GM18909 (cell line): ENCODE results near the gene RMI2.
A peak's percentile ranks its signal among the peaks of the same experiment; 100 is the strongest.

Source experiments
- ATAC-seq: cut with Tn5 transposase; IDR thresholded peaks from one replicate; pipeline ENCODE4 v1.9.1; 2021; ENCODE audit warnings: mild to moderate bottlenecking; ENCODE audit not compliant: unreplicated experiment, poor library complexity

The RMI2 gene

DNA sequence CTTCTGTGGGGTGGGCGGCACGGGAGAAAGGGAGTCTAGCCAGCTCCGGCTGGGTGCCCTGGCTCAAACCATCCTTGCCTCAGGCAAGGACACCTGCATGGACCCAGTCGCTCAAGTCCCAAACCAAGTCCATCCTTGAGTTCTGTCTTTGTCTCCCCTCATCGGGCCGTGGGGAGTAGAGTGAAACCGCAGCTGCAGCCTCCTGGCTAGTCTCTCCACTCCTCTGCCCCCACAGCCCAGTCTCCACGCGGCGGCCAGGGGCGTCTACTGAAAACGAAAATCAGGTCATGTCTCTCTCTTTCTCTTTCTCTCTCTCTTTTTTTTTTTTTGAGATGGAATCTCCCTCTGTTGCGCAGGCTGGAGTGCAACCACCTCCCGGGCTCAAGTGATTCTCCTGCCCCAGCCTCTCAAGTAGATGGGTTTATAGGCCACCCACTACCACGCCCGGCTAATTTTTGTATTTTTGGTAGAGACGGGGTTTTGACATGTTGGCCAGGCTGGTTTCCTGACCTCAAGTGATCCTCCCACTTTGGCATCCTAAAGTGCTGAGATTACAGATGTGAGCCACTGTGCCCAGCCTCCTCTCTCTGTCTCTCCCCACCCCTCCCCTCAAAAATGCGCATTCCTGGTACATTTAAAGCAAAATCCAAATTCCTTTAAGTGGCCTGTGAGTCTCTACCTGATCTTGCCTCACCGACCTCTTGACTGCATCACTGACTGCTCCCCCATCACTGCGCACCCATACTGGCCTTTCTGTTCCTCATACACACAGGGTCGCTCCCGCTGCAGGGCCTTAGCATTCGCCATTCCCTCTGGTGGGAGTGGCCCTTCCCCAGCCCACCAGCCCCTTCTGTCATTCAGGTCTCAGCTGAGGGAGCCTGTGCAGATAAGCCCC, 17.7 kb upstream of the RMI2 start:
- ATAC-seq: peak; percentile 37

DNA sequence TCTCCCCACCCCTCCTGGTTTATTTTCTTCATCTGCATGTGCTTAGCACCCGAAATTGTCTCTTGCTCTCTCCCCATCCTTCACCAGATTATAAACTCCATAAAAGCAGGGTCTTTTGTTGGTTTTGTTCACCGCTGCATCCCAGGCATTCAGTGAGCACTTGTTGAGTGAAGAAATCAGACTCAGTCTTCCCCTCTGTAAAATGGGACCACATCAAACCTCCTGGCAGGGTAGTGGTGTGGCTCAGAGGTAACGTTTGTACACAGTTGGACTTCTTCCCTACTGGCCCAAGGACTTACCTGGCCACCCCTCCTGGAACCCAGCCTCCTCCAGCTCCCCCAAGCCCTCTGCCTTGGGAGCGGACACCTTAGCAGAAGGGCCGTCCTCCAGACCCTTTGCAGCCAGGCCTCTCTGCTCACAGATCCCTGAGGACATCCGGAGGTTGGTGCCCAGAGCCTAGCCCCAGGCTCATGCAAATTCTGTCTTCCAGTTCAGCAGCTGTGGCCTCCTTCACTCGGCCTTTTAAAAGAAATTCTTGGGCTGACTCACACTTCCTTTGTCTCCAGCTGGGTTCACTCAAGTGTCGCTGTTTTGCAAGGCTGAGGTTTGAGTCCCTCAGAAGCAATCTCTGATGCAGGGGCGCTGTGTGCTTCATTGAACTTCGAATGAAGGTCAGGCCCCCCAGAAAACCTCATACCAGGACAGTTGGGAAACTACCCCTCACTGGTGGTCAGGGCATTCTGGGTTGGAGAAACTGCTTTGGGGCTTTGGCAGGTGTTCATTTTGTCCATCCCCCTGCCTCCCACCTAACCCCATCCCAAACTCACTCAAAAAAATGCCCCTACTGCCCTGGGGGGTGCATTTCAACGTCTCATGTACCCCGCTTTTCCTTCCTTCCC, 16.8 kb upstream of the RMI2 start:
- peak; percentile 77 for ATAC-seq

DNA sequence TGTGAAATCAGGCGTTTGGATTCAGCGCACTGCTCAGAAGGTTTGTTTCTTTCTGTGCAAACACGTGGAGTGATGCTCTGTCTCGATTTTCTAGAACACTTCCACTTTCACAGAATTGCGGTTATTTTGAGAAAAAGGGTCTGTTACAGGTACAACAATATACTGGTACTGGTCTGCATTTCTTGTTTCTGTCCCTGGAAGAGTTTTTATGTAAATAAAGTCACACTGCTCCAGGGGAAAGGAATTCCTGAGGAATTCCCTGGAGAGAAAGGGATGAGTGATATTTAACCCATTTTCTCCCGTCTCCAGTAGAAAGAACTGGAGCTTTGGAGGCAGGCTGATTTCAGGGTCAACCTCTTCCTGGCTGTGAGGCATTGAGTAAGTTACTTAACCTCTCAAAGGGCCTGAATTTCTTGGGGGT, 16.2 kb upstream of the RMI2 start:
- ATAC-seq: peak; percentile 20

DNA sequence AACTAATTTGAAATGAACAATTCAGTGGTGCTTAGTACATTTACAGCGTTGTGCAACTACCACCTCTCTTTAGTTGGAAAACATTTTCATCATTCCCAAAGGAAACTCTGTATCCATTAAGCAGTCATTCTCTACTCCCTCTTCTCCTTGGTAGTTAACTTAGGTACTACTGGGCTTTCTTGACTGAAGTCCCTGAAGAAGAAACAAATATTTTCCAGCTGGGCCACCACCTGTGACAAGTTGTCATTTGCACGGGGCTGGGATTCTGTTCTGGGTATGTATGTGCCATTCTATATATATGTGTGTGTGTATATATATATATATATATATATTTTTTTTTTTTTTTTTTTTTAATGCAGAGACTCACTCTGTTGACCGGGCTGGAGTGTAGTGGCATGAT, 15.4 kb upstream of the RMI2 start:
- ATAC-seq: no peak

DNA sequence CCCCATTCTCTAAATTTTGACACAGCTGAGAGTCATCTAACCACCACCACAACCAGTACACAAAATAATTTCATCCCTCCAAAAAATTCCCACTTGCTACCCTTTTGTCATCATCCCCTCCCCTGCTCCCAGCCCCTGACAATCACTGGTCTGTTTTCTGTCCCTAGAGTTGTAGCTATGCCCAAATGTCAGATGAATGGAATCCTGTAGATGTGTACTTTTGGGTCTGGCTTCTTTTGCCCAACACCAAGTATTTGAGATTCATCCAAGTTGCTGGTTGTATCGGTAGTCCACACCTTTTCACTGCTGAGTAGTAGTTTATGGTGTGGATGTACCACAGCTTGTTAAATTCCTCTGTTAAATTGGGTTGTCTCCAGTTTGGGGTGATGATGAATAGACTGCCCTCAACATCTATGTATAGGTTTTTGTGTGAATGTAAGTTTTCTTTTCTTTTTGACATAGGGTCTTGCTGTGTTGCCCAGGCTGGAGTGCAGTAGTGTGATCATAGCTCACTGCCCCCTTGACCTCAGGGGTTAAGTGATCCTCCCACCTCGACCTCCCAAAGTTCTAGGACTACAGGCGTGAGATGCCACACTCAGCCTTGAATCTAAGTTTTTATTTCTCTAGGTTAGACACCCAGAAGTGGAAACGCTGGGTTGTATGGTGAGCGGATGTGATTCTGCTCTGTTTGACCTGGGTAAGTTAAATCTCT, 14.6 kb upstream of the RMI2 start:
- ATAC-seq: no peak

DNA sequence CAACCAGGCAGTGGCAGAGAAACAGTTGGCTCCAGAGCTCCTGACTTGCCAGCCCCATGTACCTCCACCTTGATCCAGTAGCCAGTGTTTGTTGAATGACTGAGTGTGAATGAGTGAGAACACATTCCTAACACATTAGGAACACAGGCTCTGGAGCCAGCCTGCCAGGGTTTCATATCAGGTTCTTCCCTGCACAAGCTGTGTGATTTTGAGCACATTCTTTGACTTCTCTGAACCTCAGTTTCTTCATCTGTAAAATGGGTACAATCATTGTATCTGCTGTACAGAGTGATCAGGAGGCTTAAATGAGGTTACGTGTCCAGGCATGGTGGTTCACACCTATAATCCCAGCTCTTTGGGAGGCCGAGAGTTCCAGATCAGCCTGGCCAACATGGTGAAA, 13.3 kb upstream of the RMI2 start:
- ATAC-seq: no peak

DNA sequence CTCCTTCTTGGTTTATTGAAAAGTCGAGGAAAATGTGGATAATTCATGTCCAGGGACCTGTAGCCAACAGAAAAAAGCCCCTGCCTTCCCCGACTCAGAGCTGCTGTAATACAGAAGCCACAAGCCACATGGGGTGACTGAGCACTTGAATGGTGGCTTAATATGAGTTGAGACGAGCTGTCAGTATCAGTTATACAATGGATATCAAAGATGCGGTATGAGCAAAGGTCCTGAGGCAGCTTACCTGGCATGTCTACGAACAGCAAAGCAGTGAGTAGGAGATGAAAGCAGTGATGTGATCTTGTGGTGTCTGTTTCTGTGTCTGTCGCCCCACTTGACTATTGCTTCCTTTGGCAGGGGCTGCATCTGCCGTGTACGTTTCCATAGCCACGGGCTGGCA, 12.2 kb upstream of the RMI2 start:
- ATAC-seq: no peak

DNA sequence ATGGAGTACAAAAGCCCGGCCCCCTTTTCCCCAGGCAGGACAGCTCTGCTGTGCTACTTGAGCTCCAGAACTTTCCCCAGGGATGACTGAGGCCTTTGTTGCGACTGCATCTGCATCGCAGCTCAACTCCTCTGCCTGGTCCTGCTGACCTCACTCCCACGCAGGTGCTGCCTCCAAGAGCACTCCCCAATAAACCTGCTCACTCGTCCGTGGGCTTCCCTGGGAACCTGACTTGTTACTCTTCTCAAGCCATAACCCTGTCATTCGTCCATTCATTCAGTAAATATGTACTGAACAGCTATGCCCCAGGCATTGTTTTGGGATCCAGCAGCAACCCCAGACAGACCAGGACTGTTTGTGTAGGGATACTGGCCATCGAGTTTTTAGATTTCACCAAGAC, 11.6 kb upstream of the RMI2 start:
- ATAC-seq: no peak

DNA sequence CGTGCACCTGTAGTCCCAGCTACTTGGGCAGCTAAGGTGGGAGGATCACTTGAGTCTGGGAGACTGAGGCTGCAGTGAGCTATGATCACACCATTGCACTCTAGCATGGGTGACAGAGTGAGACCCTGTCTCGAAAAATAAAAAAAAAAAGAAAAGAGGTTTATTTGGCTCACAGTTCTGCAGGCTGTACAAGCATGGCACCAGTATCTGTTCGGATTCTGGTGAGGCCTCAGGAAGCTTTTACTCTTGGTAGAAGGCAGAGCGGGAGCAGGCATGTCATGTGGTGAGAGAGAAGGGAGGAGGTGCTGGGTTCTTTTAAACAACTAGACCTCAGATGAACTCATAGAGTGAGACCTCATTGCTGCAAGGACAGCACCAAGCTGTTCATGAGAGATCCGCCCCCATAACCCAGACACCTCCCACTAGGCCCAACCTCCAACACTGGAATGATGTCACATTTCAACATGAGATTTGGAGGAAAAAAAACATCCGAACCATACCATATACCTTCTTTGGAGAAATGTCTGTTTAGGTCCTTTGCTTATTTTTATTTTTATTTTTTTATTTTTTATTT, 10.3 kb upstream of the RMI2 start:
- ATAC-seq: no peak

DNA sequence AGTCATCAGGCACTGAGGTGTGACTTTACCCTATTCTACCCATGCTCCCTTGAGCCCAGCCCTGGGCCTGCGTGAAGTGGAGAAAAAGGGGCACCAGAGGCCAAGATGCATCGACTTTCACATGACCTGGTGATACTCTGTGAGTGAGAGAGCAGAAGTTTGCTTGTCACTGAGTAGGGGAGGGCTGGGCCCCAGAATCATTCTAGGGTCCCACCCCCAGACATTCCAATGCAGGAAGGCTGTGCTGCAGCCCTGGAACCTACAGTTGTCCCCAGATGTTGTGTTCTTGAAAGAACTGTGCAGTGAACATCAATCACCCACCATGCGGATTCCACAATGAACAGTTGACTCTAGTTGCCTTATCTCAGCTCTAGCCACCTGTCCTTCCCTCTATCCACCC, 6.2 kb upstream of the RMI2 start:
- no peak for ATAC-seq

DNA sequence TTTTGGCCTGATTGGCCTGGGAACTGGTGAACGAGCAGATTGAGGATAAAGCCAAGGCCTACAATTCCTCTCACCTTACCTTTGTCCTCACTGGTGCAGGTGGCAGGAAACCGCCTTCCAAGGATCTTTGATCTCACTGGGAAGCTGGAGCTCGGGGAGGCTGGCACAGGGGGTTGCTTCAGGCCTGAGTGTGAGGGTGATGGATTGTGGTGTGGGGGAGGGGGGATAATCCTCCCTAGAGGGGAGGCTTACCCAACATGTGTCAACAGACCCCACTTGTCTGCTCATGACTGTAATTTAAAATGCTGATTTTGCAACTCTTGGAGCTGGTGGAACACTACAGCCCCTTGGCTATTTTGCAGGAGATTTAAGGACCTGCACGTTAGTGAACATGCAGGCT, 4.5 kb upstream of the RMI2 start:
- ATAC-seq: no peak

DNA sequence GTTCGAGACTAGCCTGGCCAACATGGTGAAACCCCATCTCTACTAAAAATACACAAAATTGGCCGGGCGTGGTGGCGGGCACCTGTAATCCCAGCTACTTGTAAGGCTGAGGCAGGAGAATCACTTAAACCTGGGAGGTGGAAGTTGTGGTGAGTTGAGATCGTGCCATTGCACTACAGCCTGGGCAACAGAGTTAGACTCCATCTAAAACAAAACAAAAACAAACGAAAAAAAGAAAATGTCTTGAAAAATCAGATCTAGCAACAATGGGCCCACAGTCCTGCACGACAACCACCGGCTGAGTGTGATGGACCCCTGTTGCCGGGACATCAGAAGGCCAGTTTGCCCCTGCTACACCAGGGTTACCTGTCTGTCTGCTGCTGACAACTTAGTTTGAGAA, 3.9 kb upstream of the RMI2 start:
- no peak for ATAC-seq

DNA sequence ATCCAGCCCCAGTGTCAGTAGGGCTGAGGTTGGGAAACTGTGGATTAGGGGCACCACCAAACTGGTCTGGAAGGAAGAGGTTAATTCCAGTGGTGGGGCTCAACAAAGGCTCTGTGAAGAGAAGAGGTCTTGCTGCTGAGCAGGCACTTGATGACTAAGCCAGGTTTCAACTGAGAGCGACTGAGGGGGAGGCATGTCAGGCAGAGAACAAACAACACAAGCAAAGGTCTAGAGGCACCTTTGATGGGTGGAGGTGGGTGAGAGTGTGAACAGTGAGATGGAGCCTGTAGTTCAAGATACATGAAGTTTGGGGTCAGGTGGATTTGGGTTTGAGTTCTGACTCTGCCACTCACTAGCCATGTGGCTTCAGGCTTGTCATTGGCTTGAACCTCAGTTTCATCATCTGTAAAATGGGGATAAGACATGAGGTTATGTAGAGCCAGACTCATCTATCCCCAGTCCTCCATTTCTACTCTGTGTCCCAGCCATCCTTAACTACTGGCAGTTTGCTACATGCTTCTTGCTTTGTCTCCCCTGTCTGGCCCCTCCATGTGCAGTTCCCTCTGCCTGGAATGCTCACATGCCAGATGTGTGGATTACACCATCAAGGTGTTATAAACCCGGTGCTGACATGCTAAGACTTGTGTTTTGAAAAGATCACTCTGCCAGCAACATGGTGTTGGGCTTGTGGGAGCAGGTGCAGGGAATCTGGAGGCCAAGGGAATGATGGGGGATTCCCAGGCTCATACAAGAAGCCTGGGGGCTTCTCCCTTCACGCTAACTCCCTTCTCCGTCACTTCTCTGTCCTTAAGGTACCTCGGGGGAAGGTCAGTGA, 3.0 kb upstream of the RMI2 start:
- ATAC-seq: no peak

DNA sequence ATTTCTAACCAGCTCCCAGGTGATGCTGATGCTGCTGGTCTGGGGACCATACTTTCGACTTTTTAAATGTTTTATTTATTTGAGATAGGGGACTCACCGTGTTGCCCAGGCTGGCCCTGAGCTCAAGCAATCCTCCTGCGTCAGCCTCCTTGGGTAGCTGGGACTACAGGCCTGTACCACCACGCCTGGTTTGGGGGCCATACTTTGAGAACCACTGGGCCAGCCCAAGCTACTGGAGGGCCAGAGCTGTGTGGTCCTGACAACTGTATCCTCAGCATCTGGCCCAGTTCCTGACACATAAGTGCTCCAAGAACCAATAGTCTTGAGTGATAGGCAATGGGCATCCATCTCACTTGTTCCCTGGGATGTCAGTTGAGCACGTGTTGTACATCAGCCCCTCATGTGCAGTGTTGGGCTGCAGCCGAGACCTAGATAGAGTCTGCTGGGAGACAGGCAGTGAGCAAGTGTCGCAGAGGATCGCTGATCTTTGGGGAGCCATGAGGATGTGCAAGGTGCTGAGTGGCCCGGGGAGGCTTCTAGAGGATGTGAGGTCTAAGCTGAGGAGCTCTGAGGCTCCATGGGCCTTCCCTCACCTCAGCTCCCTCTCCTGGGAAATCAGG, 1.6 kb downstream of the RMI2 start:
- no peak for ATAC-seq

DNA sequence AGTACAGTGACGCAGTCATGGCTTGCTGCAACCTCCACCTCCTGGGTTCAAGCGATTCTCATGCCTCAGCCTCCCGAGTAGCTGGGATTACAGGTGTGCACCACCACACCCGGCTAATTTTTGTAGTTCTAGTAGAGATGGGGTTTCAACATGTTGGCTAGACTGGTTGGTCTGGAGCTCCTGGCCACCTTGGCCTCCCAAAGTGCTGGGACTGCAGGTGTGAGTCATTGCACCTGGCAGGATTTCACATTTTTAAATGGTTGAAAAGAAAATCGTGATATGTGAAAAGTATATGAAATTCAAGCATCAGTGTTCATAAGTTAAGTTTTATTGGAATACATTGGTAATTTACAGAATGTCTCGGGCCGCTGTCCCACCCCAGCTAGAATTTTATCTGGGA, 2.6 kb downstream of the RMI2 start:
- no peak for ATAC-seq

DNA sequence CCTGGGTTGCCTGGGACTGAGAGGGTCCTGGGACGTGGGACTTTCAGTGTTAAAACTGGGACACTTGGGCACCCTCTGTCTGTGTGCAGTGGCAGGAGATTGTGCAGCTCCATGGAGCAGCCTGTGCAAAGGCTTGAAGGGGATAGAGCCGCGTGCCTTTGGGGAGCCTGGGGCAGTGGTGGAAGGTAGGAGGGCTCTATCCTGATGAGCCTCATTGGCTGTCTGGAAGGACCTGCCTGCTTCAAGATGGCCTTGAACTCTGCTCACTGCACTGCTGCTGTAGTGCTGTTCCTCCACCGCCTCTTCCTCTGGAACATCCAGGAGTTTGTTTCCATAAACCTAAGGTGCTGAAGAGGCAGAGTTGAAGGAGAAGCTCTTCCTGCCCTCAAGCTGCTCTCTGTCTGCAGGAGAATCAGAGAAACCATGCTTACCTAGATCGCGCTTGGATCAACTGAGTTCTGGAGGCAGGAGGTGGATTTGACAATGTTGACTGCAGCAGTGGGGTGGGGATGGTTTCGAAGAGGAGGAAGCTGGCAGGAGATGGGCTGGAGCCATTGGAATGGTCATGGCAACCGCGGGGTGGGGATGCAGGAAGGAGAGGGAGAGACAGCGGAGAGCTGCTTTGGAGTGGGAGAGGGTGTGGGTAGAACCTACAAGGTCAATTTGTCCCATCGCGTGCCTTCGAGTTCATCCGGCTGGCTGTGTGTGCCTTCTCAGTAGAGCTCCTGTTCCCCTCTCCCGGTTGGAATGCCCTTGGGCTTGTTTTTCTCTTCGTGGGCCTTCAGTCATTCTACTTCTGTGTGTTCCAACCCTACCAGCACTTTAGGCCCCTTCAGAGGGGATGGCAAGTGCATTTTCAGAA, 3.7 kb downstream of the RMI2 start:
- ATAC-seq: no peak

DNA sequence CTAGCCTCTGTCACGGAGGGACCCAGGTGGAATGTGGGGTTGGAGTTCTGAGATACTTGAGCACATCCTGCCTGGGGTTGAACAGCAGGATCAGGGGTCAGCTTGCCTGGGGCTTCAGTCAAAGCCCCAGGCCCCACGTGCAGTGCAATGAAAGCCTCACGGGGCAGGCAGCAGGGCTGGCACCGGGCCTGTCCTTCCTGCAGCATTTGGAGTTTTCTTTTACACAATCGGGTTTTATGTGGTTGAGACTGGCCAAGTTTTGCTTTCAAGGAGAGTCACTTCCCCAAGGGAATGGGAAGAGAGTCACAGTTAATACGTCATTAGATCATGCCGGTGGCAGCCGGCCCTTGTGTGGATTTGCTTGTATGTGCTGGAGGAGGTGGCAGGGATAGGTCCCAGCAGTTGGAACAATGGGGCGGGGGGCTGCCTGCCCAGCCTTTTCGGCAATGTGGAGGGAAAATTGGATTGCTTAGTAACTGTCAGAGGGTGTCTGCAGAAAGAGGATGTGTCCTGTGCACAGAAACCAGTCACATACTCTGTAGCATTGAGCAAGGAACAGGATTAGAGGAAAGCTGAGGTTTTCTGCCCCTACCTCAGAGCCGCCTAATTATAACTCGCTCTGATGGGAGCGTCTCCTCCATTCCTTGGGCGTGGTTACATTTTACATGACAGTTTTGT, 4.5 kb downstream of the RMI2 start:
- no peak for ATAC-seq

DNA sequence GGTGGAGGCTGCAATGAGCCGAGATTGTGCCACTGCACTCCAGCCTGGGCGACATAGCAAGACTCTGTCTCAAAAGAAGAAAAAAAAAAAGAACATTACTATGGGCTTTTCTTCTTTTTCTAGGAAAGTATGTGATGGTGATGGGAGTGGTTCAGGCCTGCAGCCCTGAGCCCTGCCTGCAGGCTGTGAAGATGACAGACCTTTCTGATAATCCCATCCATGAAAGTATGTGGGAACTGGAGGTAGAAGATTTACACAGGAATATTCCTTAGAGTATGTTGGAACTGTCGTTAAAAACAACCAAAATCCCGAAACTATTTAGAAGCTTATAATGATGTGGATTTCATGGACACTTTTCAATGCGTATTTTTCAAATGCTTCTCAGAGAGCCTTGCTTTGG, 5.3 kb downstream of the RMI2 start:
- no peak for ATAC-seq
